ENCODE data around the gene PURA.

DNA sequence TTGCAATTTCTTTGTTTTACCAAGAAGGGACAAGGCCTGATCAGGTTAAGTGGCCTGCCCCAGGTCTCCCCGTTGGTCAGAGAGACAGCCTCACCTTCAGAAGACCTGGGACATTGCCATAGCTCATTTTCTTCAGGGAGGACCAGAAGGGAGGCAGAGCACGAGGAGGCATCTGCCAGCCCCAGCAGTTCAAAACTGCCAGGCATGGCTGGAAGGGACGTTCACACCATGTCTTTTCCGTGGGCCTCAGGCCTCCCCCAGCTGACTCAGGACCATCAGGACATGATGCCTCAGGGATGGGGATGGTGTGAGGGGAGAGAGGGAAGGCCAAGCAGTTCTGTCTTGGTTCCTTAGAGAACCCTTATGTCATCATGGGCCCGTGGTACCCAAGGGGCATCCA, 28.3 kb downstream of the PURA start:
- TF ChIP-seq EP300 (IDR thresholded peaks at IDR 0.05) (no peak), POLR2A (IDR thresholded peaks at IDR 0.05) (no peak)
- TF ChIP-seq, protein P1, sequence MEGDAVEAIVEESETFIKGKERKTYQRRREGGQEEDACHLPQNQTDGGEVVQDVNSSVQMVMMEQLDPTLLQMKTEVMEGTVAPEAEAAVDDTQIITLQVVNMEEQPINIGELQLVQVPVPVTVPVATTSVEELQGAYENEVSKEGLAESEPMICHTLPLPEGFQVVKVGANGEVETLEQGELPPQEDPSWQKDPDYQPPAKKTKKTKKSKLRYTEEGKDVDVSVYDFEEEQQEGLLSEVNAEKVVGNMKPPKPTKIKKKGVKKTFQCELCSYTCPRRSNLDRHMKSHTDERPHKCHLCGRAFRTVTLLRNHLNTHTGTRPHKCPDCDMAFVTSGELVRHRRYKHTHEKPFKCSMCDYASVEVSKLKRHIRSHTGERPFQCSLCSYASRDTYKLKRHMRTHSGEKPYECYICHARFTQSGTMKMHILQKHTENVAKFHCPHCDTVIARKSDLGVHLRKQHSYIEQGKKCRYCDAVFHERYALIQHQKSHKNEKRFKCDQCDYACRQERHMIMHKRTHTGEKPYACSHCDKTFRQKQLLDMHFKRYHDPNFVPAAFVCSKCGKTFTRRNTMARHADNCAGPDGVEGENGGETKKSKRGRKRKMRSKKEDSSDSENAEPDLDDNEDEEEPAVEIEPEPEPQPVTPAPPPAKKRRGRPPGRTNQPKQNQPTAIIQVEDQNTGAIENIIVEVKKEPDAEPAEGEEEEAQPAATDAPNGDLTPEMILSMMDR (IDR thresholded peaks at IDR 0.05), result no peak
